Sigmoid colon (tissue), 7 donors: ENCODE data around the gene ITSN2. TPM values are rescaled to one million over a fixed set of nuclear protein-coding genes. Genes with fewer than 3 reads are reported as not detected.

Source experiments
- DNase-seq: peaks from one replicate; pipeline ENCODE4 v3.0.0-alpha.2; 2019
- H3K27ac ChIP-seq, 4 donors: fragments of 200-600 bp; sonication (generic); one replicate each; pipeline ENCODE4 v1.5.1; 2016 to 2019; ENCODE audit warnings: mild to moderate bottlenecking in 1 of 4
- H3K27me3 ChIP-seq, 3 donors: fragments of 200-600 bp; sonication (generic); one replicate each; pipeline ENCODE4 v1.5.1; 2019; ENCODE audit warnings: mild to moderate bottlenecking in 1 of 3
- H3K36me3 ChIP-seq, 4 donors: fragments of 200-600 bp; sonication (generic); one replicate each; pipeline ENCODE4 v1.5.1; 2016 to 2019
- H3K4me1 ChIP-seq, 4 donors: fragments of 200-600 bp; sonication (generic); one replicate each; pipeline ENCODE4 v1.5.1; 2017 to 2019
- H3K4me3 ChIP-seq, 4 donors: fragments of 200-600 bp; sonication (generic); one replicate each; pipeline ENCODE4 v1.5.1; 2017 to 2019; ENCODE audit warnings: mild to moderate bottlenecking in 2 of 4, moderate library complexity in 1 of 4
- H3K9me3 ChIP-seq, 4 donors: fragments of 200-600 bp in 3 of 4; sonication (generic) in 3 of 4; one replicate each; pipeline versions ENCODE4 v1.5.1 to v1.6.1; 2013 to 2019
- EP300 ChIP-seq, 4 donors: sonication (generic); formaldehyde crosslinking; IDR thresholded peaks; one replicate each; pipeline ENCODE4 v1.6.1; 2017; ENCODE audit warnings: antibody characterized with exemption in 4 of 4
- POLR2A ChIP-seq, 2 donors: fragments of 450-650 bp; IDR thresholded peaks; one replicate each; pipeline ENCODE4 v1.6.1; 2016; ENCODE audit warnings: antibody characterized with exemption in 2 of 2, mild to moderate bottlenecking in 2 of 2, moderate library complexity in 2 of 2
- POLR2AphosphoS5 ChIP-seq, 4 donors: sonication (generic); formaldehyde crosslinking; IDR thresholded peaks; one replicate each; pipeline ENCODE4 v1.6.1; 2017; ENCODE audit warnings: antibody characterized with exemption in 4 of 4
- WGBS, 2 donors: extraction: QIAGEN DNeasy Blood & Tissue Kit; methylation state at CpG; one replicate each; pipeline ENCODE4 v1.1.7; 2013; 5-methylcytosine and 5-hydroxymethylcytosine counted together
- intact Hi-C: fragments of 100-400 bp; cut with DNase I; formaldehyde crosslinking; loops from one replicate; pipeline ENCODE4 v1.15.1; 2023
- polyA plus RNA-seq, 3 donors: library from polyadenylated mRNA; stranded (reverse); fragments of 200-250 nt; gene quantifications; one replicate each; pipeline ENCODE4 v1.2.3, GENCODE V29; 2013
- total RNA-seq, 4 donors: library from RNA; depleted of rRNA; stranded (reverse); fragments of >200 nt; gene quantifications; one replicate each; pipeline ENCODE4 v1.1.0, GENCODE V29; 2016
- TF ChIP-seq, protein P1 (sequence below), 4 experiments: fragments of 450-650 bp in 3 of 4; fragments of 200-600 bp in 1 of 4; IDR thresholded peaks; one replicate each; pipeline ENCODE4 v1.5.1; 2016 to 2019; ENCODE audit warnings: antibody characterized with exemption in 4 of 4, mild to moderate bottlenecking in 3 of 4, moderate library complexity in 2 of 4
- donor health status: healthy with polysubstance abuse.
- donor health status: Bipolar disorder and iron deficiency.
- donor health status: healthy.

The ITSN2 gene
- total and polyA plus RNA-seq, 7 donors, result 19.2 to 73.6 (median 56.0) TPM

DNA sequence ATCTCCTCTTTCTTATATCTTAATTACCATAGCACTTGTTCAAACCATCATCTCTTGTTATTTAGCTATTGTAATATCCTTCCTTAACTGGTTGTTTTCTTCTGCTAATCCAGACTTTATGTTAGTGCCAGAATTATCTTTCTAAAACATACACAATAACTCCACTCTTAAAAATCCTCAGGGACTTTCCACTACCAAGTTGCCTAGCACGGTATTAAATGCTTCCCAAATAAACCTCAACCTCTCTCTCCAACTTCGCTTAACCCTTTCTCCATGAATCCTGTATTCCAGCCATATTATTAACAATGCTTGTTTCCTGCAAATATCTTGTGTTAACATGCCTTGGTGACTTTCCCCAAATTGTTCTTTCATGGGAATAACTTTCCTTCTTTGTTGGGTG is 101.0 kb downstream of the ITSN2 start:
- Histone ChIP-seq H3K4me3 (no peak overlapping the region), H3K27me3 (no peaks in the 10 kb centered on the region), H3K9me3 (no peaks in the 10 kb centered on the region), H3K4me1 (peaks cover 0 to 16% (median 6%) of the 10 kb centered on the region in 4 donors), H3K27ac (no peak overlapping the region), H3K36me3 (peaks cover 3 to 47% (median 13%) of the 10 kb centered on the region in 4 donors)
- intact Hi-C loops, result no loop called here
- WGBS, 2 donors, result 64 to 73% methylated on average over 2 of the region's 2 CpGs
- no peak for TF ChIP-seq POLR2AphosphoS5 (IDR thresholded peaks at IDR 0.05)
- TF ChIP-seq, protein P1, sequence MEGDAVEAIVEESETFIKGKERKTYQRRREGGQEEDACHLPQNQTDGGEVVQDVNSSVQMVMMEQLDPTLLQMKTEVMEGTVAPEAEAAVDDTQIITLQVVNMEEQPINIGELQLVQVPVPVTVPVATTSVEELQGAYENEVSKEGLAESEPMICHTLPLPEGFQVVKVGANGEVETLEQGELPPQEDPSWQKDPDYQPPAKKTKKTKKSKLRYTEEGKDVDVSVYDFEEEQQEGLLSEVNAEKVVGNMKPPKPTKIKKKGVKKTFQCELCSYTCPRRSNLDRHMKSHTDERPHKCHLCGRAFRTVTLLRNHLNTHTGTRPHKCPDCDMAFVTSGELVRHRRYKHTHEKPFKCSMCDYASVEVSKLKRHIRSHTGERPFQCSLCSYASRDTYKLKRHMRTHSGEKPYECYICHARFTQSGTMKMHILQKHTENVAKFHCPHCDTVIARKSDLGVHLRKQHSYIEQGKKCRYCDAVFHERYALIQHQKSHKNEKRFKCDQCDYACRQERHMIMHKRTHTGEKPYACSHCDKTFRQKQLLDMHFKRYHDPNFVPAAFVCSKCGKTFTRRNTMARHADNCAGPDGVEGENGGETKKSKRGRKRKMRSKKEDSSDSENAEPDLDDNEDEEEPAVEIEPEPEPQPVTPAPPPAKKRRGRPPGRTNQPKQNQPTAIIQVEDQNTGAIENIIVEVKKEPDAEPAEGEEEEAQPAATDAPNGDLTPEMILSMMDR (IDR thresholded peaks at IDR 0.05), result no peak
- TF ChIP-seq EP300 (IDR thresholded peaks at IDR 0.05), result no peak
- TF ChIP-seq POLR2A (IDR thresholded peaks at IDR 0.05), result no peak
- no peak for DNase-seq

DNA sequence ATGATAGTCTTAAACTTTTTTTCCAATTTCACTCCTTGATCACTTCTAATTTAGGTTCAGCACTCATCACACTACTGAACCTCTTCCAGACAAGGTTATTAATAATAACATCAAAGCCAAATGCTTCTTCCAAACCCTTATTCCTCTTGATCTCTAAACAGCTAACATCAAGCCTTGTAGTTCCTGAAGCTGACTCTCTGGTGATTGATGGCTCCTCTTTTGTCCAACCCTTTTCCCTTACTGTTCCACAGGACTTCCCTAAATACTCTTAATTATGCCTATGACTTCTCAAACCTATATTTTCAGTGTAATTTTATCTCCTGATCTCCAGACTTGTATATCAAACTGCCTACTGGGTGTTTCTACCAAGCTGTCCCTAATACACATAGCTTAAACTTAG is 101.6 kb downstream of the ITSN2 start:
- H3K27ac ChIP-seq, result no peak overlapping the region
- TF ChIP-seq, protein P1 (IDR thresholded peaks at IDR 0.05), result no peak
- TF ChIP-seq EP300 (IDR thresholded peaks at IDR 0.05), result no peak
- no peak for TF ChIP-seq POLR2AphosphoS5 (IDR thresholded peaks at IDR 0.05)
- no peak for TF ChIP-seq POLR2A (IDR thresholded peaks at IDR 0.05)

DNA sequence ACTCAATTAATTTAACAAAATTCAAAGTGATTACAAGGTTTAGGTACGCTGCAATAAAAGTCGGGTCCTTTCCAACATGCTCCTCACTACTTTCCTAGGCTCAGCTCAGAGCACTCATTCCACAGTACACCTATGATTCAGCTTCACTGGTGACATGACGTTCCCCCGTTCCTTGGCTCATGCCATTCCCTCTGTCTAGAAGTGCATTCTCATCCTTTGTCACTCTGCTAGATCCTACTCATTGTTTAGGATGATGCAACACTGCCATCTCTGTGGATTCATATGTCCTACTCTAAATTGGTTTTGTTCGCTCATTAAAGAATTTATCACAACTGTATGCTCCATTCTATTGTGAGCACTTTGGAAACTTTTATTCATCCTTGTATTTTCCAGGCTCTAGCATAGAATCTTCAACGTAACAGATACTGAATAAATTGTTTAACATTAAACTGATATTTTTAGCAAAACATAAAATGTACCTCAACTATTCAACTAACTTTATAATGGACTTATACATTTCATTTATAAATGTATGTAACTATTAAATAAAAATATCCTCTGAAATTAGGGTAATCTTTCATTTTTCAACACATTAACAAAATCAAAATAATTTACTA is 106.9 kb downstream of the ITSN2 start:
- 96 to 97% methylated on average over 6 of the region's 6 CpGs for WGBS, 2 donors
- no peaks in the 10 kb centered on the region for H3K4me1 ChIP-seq
- H3K36me3 ChIP-seq, result peaks cover 7 to 74% (median 11%) of the 10 kb centered on the region in 4 donors
- H3K27me3 ChIP-seq, result no peaks in the 10 kb centered on the region
- TF ChIP-seq, protein P1 (IDR thresholded peaks at IDR 0.05), result no peak
- TF ChIP-seq EP300 (IDR thresholded peaks at IDR 0.05) (no peak), POLR2AphosphoS5 (IDR thresholded peaks at IDR 0.05) (no peak), POLR2A (IDR thresholded peaks at IDR 0.05) (no peak)
- no peak overlapping the region for H3K4me3 ChIP-seq
- intact Hi-C loops, result no loop called here
- no peak overlapping the region for H3K27ac ChIP-seq
- DNase-seq, result no peak
- no peaks in the 10 kb centered on the region for H3K9me3 ChIP-seq

More for the DNA sequence above, 101.6 kb downstream of the ITSN2 start:
- DNase-seq, result no peak
- intact Hi-C loops, result no loop called here
- no peaks in the 10 kb centered on the region for H3K27me3 ChIP-seq
- peaks cover 3 to 53% (median 13%) of the 10 kb centered on the region in 4 donors for H3K36me3 ChIP-seq
- H3K4me3 ChIP-seq, result no peak overlapping the region
- peaks cover 0 to 16% (median 6%) of the 10 kb centered on the region in 4 donors for H3K4me1 ChIP-seq
- H3K9me3 ChIP-seq, result no peaks in the 10 kb centered on the region

DNA sequence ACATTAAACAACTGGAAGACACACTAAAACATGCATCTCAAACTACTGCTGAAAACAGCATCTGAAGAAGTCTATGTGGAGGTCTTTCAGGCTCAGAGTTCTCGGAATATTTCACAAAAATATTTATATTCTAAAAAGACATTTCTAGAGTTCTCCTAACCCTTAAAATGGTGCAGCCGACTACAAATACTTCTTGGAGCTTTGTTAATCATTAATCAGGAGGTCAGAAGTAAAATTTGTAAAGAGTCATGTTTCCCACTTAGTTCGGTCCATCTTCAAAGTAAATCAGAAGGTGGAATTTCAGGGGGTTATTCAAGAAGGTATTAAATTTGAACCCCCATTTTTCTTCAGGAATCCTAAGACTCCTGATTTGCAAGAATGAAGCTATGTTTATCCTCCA is 112.7 kb downstream of the ITSN2 start:
- Histone ChIP-seq H3K36me3 (peaks cover 3 to 88% (median 16%) of the 10 kb centered on the region in 4 donors), H3K4me3 (no peak overlapping the region), H3K27ac (no peak overlapping the region), H3K4me1 (no peaks in the 10 kb centered on the region), H3K9me3 (no peaks in the 10 kb centered on the region), H3K27me3 (no peaks in the 10 kb centered on the region)
- intact Hi-C loops, result no loop called here
- 80 to 88% methylated on average over 3 of the region's 3 CpGs for WGBS, 2 donors
- DNase-seq, result no peak
- no peak for TF ChIP-seq POLR2A (IDR thresholded peaks at IDR 0.05)
- TF ChIP-seq POLR2AphosphoS5 (IDR thresholded peaks at IDR 0.05), result no peak
- TF ChIP-seq EP300 (IDR thresholded peaks at IDR 0.05), result no peak
- TF ChIP-seq, protein P1 (IDR thresholded peaks at IDR 0.05), result no peak

DNA sequence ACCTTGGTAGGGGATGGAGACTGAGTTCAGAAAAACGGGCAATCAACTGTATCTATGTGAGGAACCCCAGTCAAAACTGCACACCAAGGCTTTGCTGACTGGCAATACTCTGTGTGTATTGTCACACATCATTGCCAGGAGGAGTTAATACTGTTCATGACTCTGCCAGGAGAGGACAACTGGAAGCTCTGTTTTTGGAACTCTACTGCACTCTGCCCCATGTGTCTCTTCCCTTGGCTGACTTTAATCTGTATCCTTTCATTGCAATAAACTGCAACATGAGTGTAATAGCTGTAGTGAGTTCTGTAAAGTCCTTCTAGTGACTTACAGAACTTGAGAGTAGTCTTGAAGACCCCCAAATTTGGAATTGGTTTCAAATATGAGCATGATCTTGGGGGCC is 113.2 kb downstream of the ITSN2 start:
- TF ChIP-seq, protein P1 (IDR thresholded peaks at IDR 0.05), result no peak
- TF ChIP-seq POLR2AphosphoS5 (IDR thresholded peaks at IDR 0.05) (no peak), POLR2A (IDR thresholded peaks at IDR 0.05) (no peak), EP300 (IDR thresholded peaks at IDR 0.05) (no peak)
- Histone ChIP-seq H3K9me3 (no peaks in the 10 kb centered on the region), H3K36me3 (peaks cover 3 to 85% (median 14%) of the 10 kb centered on the region in 4 donors), H3K4me3 (no peak overlapping the region), H3K27me3 (no peaks in the 10 kb centered on the region), H3K4me1 (no peaks in the 10 kb centered on the region), H3K27ac (no peak overlapping the region)
- DNase-seq, result no peak
- intact Hi-C loops, result no loop called here
- 96 to 98% methylated on average over 1 of the region's 1 CpG for WGBS, 2 donors
